ENCODE results near the gene BCAR1.
"Not testable (repeated sequence)": the region's sequence is repeated elsewhere in the genome, so short reads cannot be mapped to it uniquely, and the experiment has no call there.

The BCAR1 gene

GRCh38 chr16:75218256-75219076 lies 33.0 kb downstream of the BCAR1 start, which contains the start of gene CTRB1:
TSS of gene CTRB1 (plus strand) at chr16:75218988. CDS start at chr16:75219008, 20 bp downstream.
- no peaks in the 10 kb centered on the region for H3K4me1 ChIP-seq
- no peak for DNase-seq
- TF ChIP-seq CTCF (IDR thresholded peaks at IDR 0.05; ENCODE audit: low read depth, low read length) = no peak
- no peaks in the 10 kb centered on the region for H3K27me3 ChIP-seq
- H3K9me3 ChIP-seq = no peaks in the 10 kb centered on the region
- no peaks in the 10 kb centered on the region for H3K36me3 ChIP-seq
- no peak within 1 kb of the TSS for H3K4me3 ChIP-seq (ENCODE audit: low read depth, low read length)

- TF ChIP-seq CTCF (IDR thresholded peaks at IDR 0.05; ENCODE audit: low read depth, low read length) = no peak
- DNase-seq = no peak
- no peaks in the 10 kb centered on the region for H3K9me3 ChIP-seq
- no peak overlapping the region for H3K4me3 ChIP-seq (ENCODE audit: low read depth, low read length)
- H3K36me3 ChIP-seq = no peaks in the 10 kb centered on the region
- no peaks in the 10 kb centered on the region for H3K4me1 ChIP-seq
- H3K27me3 ChIP-seq = no peaks in the 10 kb centered on the region
Observed at GRCh38 chr16:75217389-75217851, 34.0 kb downstream of the BCAR1 start.

GRCh38 chr16:75216576-75216975 lies 34.8 kb downstream of the BCAR1 start:
- no peak for DNase-seq
- no peaks in the 10 kb centered on the region for H3K9me3 ChIP-seq
- no peak overlapping the region for H3K4me3 ChIP-seq (ENCODE audit: low read depth, low read length)
- no peaks in the 10 kb centered on the region for H3K4me1 ChIP-seq
- no peak for TF ChIP-seq CTCF (IDR thresholded peaks at IDR 0.05; ENCODE audit: low read depth, low read length)
- no peaks in the 10 kb centered on the region for H3K27me3 ChIP-seq
- no peaks in the 10 kb centered on the region for H3K36me3 ChIP-seq

- H3K36me3 ChIP-seq = no peaks in the 10 kb centered on the region
- no peak for TF ChIP-seq CTCF (IDR thresholded peaks at IDR 0.05; ENCODE audit: low read depth, low read length)
- no peaks in the 10 kb centered on the region for H3K4me1 ChIP-seq
- no peak for DNase-seq
- H3K4me3 ChIP-seq (ENCODE audit: low read depth, low read length) = no peak overlapping the region
- no peaks in the 10 kb centered on the region for H3K27me3 ChIP-seq
- no peaks in the 10 kb centered on the region for H3K9me3 ChIP-seq
Observed at GRCh38 chr16:75216127-75216526, 35.3 kb downstream of the BCAR1 start.

- H3K27me3 ChIP-seq; H3K4me1 ChIP-seq; H3K9me3 ChIP-seq; H3K36me3 ChIP-seq; DNase-seq; H3K4me3 ChIP-seq (ENCODE audit: low read depth, low read length): not testable (repeated sequence)
Observed at GRCh38 chr16:75211286-75211685, 40.1 kb downstream of the BCAR1 start.

GRCh38 chr16:75209944-75210343 lies 41.5 kb downstream of the BCAR1 start:
- H3K27me3 ChIP-seq = no peaks in the 10 kb centered on the region
- DNase-seq = no peak

GRCh38 chr16:75209514-75209913 lies 41.9 kb downstream of the BCAR1 start:
- H3K36me3 ChIP-seq; H3K4me3 ChIP-seq (ENCODE audit: low read depth, low read length); H3K27me3 ChIP-seq; DNase-seq; H3K9me3 ChIP-seq; H3K4me1 ChIP-seq: not testable (repeated sequence)

More at GRCh38 chr16:75209944-75210343, 41.5 kb downstream of the BCAR1 start:
- H3K36me3 ChIP-seq = no peaks in the 10 kb centered on the region
- no peaks in the 10 kb centered on the region for H3K9me3 ChIP-seq
- H3K4me3 ChIP-seq (ENCODE audit: low read depth, low read length) = no peak overlapping the region
- TF ChIP-seq CTCF (IDR thresholded peaks at IDR 0.05; ENCODE audit: low read depth, low read length) = no peak
- H3K4me1 ChIP-seq = no peaks in the 10 kb centered on the region
